Neutrophil (primary cell): ENCODE measurements around the gene VAV3.

ENCODE experiments used
- H3K27ac ChIP-seq: fragments of 200-600 bp; sonication (generic); 2 replicates; pipeline ENCODE4 v1.5.1; 2016; ENCODE audit warnings: mild to moderate bottlenecking, moderate library complexity
- H3K27me3 ChIP-seq: fragments of 200-600 bp; sonication (generic); 2 replicates; pipeline ENCODE4 v1.6.0; 2016; ENCODE audit warnings: mild to moderate bottlenecking
- H3K36me3 ChIP-seq: fragments of 200-600 bp; sonication (generic); 2 replicates; pipeline ENCODE4 v1.5.1; 2017
- H3K4me1 ChIP-seq, 2 experiments: fragments of 200-600 bp in 1 of 2; sonication (generic) in 1 of 2; 1 replicate in 1 of 2; 2 replicates in 1 of 2; pipeline versions ENCODE4 v1.5.1 to v1.6.1; 2013 to 2016; ENCODE audit warnings: low read depth in 1 of 2, low read length in 1 of 2, mild to moderate bottlenecking in 1 of 2, moderate library complexity in 1 of 2; ENCODE audit not compliant: control insufficient read depth in 1 of 2, insufficient read depth in 1 of 2
- H3K4me3 ChIP-seq, 2 experiments: fragments of 200-600 bp in 1 of 2; sonication (generic) in 1 of 2; 1 replicate in 1 of 2; 2 replicates in 1 of 2; pipeline ENCODE4 v1.5.1; 2013 to 2016; ENCODE audit warnings: low read depth in 1 of 2, low read length in 1 of 2, mild to moderate bottlenecking in 1 of 2, moderate library complexity in 1 of 2
- H3K9me3 ChIP-seq: fragments of 200-600 bp; sonication (generic); 2 replicates; pipeline ENCODE4 v1.5.1; 2016
- CTCF ChIP-seq: fragments of 200-600 bp; sonication (generic); IDR thresholded peaks from 2 replicates; pipeline ENCODE4 v1.5.1; 2016; ENCODE audit warnings: antibody characterized with exemption

Gene VAV3

GRCh38 chr1:107817206-107817605 is 147.8 kb downstream of the VAV3 start:
- Histone ChIP-seq H3K9me3 (no peaks in the 10 kb centered on the region), H3K27ac (no peak overlapping the region), H3K4me1 (peaks cover 9% of the 10 kb centered on the region in 2 experiments), H3K27me3 (no peaks in the 10 kb centered on the region), H3K36me3 (peaks cover 10% of the 10 kb centered on the region), H3K4me3 (no peak overlapping the region)
- no peak for TF ChIP-seq CTCF

- H3K4me3 ChIP-seq, result no peak overlapping the region
- no peaks in the 10 kb centered on the region for H3K9me3 ChIP-seq
- no peak overlapping the region for H3K27ac ChIP-seq
- H3K27me3 ChIP-seq, result no peaks in the 10 kb centered on the region
- H3K36me3 ChIP-seq, result no peaks in the 10 kb centered on the region
- peaks cover 9% of the 10 kb centered on the region in 2 experiments for H3K4me1 ChIP-seq
- TF ChIP-seq CTCF, result no peak
Observed at GRCh38 chr1:107810291-107810951, 154.6 kb downstream of the VAV3 start.

DNA sequence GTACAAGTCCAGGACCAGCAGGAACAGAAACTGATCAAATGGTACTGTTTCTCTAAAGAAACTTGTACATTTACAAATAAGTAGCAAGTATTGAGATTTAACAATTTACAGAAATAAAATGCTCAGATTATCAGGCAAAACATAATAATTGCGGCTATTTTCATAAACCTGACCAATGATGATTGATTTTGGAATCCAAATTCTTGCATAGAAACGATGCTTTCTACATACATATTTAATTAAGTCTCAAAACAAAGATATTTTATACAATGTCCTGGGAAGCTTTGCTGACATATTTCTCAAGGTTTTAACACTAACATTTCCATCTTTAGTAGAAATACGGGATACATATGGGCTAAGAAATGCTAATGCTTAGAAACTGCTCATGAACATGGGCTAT is 157.1 kb downstream of the VAV3 start:
- Histone ChIP-seq H3K4me1 (peaks cover 16 to 21% of the 10 kb centered on the region in 2 experiments), H3K9me3 (no peaks in the 10 kb centered on the region), H3K27ac (no peak overlapping the region), H3K4me3 (no peak overlapping the region), H3K27me3 (no peaks in the 10 kb centered on the region), H3K36me3 (no peaks in the 10 kb centered on the region)
- TF ChIP-seq CTCF, result no peak

DNA sequence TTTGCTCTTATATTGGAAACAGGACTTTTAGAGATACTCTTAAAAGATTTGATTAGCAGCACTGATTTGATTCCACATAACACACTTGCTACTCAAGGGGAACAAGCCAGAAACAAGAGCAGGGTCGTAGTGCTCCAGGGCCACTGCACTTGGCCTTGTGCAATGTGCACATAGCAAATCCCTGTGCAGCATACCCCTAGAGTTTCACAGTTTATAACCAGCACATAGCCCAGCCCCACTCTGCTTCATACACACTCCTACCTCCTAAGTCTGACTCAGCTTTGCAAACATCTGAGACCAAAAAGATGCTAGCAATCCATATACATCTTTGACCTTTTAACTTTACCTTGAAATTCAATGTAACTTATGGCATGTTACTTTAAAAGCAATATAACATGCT is 157.6 kb downstream of the VAV3 start:
- no peaks in the 10 kb centered on the region for H3K9me3 ChIP-seq
- H3K4me3 ChIP-seq, result no peak overlapping the region
- H3K27ac ChIP-seq, result no peak overlapping the region
- no peaks in the 10 kb centered on the region for H3K36me3 ChIP-seq
- H3K4me1 ChIP-seq, result peaks cover 16 to 21% of the 10 kb centered on the region in 2 experiments
- no peak for TF ChIP-seq CTCF
- H3K27me3 ChIP-seq, result no peaks in the 10 kb centered on the region

- Histone ChIP-seq H3K4me1 (peaks cover 16 to 21% of the 10 kb centered on the region in 2 experiments), H3K27me3 (no peaks in the 10 kb centered on the region), H3K27ac (no peak overlapping the region), H3K36me3 (no peaks in the 10 kb centered on the region), H3K9me3 (no peaks in the 10 kb centered on the region), H3K4me3 (no peak overlapping the region)
- TF ChIP-seq CTCF, result no peak
Observed at GRCh38 chr1:107806902-107807301, 158.1 kb downstream of the VAV3 start.
